Motor neuron (in vitro differentiated cells): Measurements from ENCODE around the gene ZFC3H1. TPM values are rescaled to one million over a fixed set of nuclear protein-coding genes. Genes with fewer than 3 reads are reported as not detected.
"Not testable (repeated sequence)": the region's sequence is repeated elsewhere in the genome, so short reads cannot be mapped to it uniquely, and the experiment has no call there.

Source experiments
- ATAC-seq, 8 experiments: fragments of 200-7000 bp; cut with Tn5 transposase; replicated peaks in 6 of 8; 2 replicates each; pipeline ENCODE4 v1.8.0; 2021; ENCODE audit warnings: mild to moderate bottlenecking in 8 of 8, moderate library complexity in 8 of 8
- H3K27ac ChIP-seq, 2 donors: fragments of 250-450 bp; sonication (Bioruptor Pico); 2 replicates each; pipeline ENCODE4 v1.9.0; 2021; ENCODE audit warnings: antibody characterized with exemption in 2 of 2, mild to moderate bottlenecking in 2 of 2, moderate library complexity in 1 of 2
- H3K4me1 ChIP-seq, 2 donors: fragments of 250-450 bp; sonication (Bioruptor Pico); replicated peaks in 1 of 2; 2 replicates each; pipeline ENCODE4 v1.6.1; 2021; ENCODE audit warnings: antibody characterized with exemption in 2 of 2, mild to moderate bottlenecking in 2 of 2, moderate library complexity in 1 of 2
- H3K4me3 ChIP-seq, 5 donors: fragments of 250-450 bp; sonication (Bioruptor Pico); 2 replicates each; pipeline ENCODE4 v1.9.0; 2021; ENCODE audit warnings: antibody characterized with exemption in 5 of 5, mild to moderate bottlenecking in 5 of 5, moderate library complexity in 4 of 5
- WGBS, 10 experiments: fragments of 450-650 bp; shearing (Covaris generic); methylation state at CpG; one replicate each; pipeline ENCODE4 v1.0.0; 2022; 5-methylcytosine and 5-hydroxymethylcytosine counted together
- in situ Hi-C, 9 experiments: fragments of 400-800 bp; cut with MboI; loops; one replicate each; pipeline ENCODE4 v1.15.0; 2021; ENCODE audit warnings: low sequenced_read_pairs in 9 of 9, low pct_unique_long_range_greater_than_20kb in 2 of 9; ENCODE audit not compliant: unreplicated experiment in 9 of 9
- total RNA-seq, 8 experiments: library from RNA; unstranded; fragments of 300-600 nt; gene quantifications; 2 replicates each; pipeline versions ENCODE4 v1.2.3 to v1.2.4, GENCODE V29; 2022

The ZFC3H1 gene
- total RNA-seq, 8 experiments from 2014 or later, result 16.8 to 63.4 (median 27.9) TPM

DNA sequence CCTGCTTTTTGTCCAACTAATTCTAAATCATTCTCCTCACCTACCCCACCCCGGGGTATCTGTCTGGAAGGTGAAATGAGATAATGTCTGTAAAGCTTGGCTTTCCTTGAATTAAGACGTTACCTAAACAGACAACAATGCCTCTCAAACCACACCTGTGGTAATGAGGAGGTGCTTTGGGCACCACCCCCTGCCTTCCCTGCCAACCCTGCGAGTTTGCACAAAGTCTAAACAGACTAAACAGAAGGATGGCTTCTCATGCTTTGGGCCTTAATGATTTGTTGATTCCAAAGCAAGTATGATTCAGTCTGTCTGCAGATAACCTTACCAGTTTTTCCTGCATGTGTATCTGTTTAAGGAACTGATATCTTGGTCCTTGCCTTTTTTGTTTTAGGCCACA, 82.4 kb downstream of the ZFC3H1 start:
- in situ Hi-C loops, result no loop called here
- Histone ChIP-seq H3K4me1 (no peaks in the 10 kb centered on the region), H3K4me3 (no peak overlapping the region), H3K27ac (no peak overlapping the region)
- no peak for ATAC-seq
- 0 to 100% (median 61%) methylated on average over 1 to 3 of the region's 3 CpGs; no CpG with 5 or more reads in 2 of the 10 experiments for WGBS, 10 experiments

DNA sequence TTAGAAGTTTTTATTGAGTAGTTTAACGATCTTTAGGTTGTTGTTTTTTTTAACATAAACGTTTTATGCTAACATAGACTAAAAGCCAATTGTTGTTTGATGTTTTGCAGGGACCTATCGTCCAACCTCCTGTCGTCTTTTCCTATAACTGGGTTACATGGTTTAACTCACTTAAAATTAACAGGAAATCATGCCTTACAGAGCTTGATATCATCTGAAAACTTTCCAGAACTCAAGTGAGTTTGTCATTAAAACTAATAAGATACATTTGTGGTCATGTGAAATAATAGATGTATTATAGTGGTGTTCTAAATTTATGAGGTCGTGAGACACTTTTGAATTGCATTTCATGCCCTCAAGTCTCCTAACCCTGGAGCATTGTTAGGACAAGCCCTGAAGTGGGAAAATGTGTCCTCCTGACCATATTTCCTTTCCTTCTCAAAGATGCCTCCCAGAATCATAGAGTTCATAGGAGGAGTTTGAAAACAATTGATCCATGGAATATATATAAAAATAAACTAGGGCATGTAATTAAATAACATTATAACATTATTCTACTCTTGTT, 84.9 kb downstream of the ZFC3H1 start:
- in situ Hi-C loops, result no loop called here
- ATAC-seq, result no peak
- 2 to 92% (median 83%) methylated on average over 4 to 5 of the region's 5 CpGs for WGBS, 10 experiments
- Histone ChIP-seq H3K4me3 (no peak overlapping the region), H3K4me1 (no peaks in the 10 kb centered on the region), H3K27ac (no peak overlapping the region)

DNA sequence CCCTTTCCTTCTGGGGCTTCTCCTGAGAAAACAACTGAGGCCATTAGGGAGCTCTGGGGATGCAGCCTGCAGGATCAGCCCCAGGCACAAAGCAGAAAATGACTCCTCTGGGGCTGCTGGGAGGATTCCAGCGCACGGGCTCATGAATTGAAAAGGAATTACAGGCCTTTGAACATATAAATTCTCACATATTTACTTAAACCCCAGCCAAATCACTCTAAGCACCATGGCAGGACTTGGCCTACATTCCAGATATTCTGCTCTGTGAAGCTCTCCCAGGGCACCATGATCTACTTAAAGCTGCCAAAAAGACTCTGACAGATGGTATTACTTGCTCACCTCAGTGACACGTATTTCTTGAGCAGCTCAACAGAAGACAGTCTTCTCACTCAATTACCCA, 87.2 kb downstream of the ZFC3H1 start:
- peak in 1 of 8 experiments; percentile 78 for ATAC-seq
- no peak overlapping the region for H3K27ac ChIP-seq
- in situ Hi-C loops, result no loop called here
- no peak overlapping the region for H3K4me3 ChIP-seq
- no peaks in the 10 kb centered on the region for H3K4me1 ChIP-seq
- WGBS, 10 experiments, result 44 to 100% (median 71%) methylated on average over 1 to 3 of the region's 3 CpGs; no CpG with 5 or more reads in 4 of the 10 experiments

DNA sequence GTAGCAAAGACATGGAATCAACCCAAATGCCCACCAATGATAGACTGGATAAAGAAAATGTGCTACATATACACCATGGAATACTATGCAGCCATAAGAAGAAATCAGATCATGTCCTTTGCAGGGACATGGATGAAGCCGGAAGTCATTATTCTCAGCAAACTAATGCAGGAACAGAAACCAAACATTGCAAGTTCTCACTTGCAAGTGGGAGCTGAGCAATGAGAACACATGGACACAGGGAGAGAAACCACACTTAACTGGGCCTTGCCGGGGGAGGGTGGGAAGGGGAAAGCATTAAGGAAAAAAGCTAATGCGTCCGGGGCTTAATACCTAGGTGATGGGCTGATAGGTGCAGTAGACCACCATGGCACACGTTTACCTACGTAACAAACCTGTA, 93.8 kb downstream of the ZFC3H1 start:
- H3K4me1 ChIP-seq, H3K4me3 ChIP-seq, ATAC-seq, H3K27ac ChIP-seq: not testable (repeated sequence)
- WGBS, 10 experiments, result 75 to 100% (median 95%) methylated on average over 1 to 4 of the region's 6 CpGs; no CpG with 5 or more reads in 4 of the 10 experiments
- in situ Hi-C loops, result loop anchor here in 1 of 9 experiments (25.0 kb wide), 1 partner anchor 158 kb away; no protein-coding TSS in a partner anchor

DNA sequence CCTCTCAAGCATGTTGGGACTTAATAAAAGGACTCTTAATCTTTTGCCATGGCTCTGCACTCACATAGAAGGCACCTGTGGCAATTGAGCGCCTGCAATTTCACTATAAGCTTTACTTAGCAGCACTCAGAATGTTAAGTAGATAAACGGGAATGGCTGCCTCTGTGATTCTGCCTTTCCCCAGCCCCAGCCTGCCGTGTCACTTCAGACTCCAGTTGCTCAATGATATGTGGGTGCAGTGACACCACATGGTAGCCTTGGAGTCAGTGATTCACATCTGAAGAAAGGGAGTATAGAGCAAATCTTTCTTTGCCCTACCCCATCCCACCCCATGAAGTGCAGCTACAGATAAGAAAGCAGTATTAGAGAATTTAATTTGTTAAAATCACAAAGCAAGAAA, 96.1 kb downstream of the ZFC3H1 start:
- in situ Hi-C loops, result loop anchor here in 1 of 9 experiments (25.0 kb wide), 1 partner anchor 155 kb away; no protein-coding TSS in a partner anchor
- no peak overlapping the region for H3K4me3 ChIP-seq
- no peak overlapping the region for H3K27ac ChIP-seq
- peaks cover 0 to 5% of the 10 kb centered on the region in 2 donors for H3K4me1 ChIP-seq
- ATAC-seq, result peak in 2 of 8 experiments; percentile 29 to 50
- 30 to 100% (median 72%) methylated on average over 1 to 3 of the region's 3 CpGs; no CpG with 5 or more reads in 2 of the 10 experiments for WGBS, 10 experiments

DNA sequence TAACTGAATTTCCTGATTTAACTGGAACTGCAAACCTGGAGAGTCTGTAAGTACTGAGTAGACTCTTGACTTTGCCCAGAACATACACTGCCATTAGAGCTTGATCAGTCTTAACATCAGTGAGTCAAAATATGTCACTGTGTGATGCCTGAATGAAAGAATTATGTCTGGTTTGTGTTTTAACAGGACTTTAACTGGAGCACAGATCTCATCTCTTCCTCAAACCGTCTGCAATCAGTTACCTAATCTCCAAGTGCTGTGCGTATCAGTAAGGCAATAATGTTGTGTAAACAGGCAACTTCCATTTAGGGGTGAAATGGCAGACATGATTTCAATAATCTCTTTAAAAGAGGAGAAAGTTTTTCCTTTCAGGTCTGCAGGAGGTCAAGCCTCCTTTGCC, 97.0 kb downstream of the ZFC3H1 start:
- ATAC-seq, result no peak
- in situ Hi-C loops, result loop anchor here in 1 of 9 experiments (25.0 kb wide), 1 partner anchor 154 kb away; no protein-coding TSS in a partner anchor
- Histone ChIP-seq H3K27ac (no peak overlapping the region), H3K4me3 (no peak overlapping the region), H3K4me1 (peaks cover 0 to 5% of the 10 kb centered on the region in 2 donors)
- 0 to 90% (median 80%) methylated on average over 2 of the region's 2 CpGs; no CpG with 5 or more reads in 3 of the 10 experiments for WGBS, 10 experiments

DNA sequence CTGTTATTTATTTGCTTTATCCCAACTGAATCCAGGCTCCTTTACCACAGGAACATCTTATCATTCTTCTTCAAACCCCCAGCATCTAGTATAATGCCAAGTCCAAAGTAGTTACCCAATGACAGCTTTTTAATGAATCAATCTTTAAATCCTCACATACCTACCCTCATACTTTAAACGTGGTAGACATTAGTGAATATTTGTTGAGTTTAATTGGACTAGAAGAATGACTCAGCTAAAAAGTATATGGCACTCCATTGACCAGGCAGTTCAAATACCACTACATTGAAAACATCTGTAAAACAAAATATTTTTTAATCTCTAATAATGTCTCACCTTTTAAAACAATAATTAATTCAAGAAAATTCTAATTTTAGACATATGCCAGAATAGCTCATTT, 98.1 kb downstream of the ZFC3H1 start:
- in situ Hi-C loops, result loop anchor here in 1 of 9 experiments (25.0 kb wide), 1 partner anchor 153 kb away; no protein-coding TSS in a partner anchor
- H3K4me3 ChIP-seq, result no peak overlapping the region
- H3K4me1 ChIP-seq, result peaks cover 0 to 5% of the 10 kb centered on the region in 2 donors
- no peak overlapping the region for H3K27ac ChIP-seq
- no peak for ATAC-seq
- 11 to 100% (median 80%) methylated on average over 1 of the region's 1 CpG; no CpG with 5 or more reads in 4 of the 10 experiments for WGBS, 10 experiments

DNA sequence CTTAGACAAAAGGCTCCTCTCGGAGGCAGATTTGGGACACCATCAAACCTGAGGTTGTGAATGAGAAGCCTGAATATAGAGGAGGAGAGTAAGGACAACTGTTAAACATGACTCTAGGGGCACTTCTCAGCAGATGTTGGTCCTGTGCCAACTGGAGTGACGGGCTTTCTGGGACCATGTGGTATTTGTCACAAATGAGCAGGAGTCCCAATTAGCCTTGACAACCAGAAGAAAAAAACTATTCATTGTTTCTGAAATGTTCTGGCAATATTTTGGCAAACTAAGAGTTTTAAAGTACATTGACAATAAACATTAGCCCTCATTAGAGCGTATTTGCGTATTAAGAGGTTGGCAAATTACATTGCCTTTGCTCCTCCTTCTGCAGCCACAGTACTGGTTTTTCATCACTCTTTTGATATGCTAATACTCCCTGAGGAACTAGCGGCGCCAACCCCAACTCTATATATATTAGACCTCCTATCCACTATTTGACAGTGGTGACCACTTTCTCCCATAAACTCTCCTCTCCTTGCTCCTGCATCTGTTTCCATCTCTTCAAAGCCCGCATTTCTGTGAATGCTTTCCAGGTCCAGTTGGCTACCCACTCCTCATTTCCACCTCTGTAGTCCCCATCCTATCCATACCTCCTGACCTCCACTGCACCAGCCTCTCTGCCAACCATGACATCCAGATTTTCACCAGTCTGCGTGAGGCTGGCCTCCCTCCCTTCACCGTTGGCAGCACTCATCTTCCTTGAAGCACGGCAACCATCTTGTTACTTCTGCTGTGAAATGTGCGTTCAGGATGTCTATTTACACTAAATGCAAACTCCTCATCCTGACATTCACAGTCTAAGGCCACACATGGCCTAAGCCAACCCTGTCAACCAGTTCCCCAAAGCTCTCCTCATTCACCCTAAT, 100.7 kb downstream of the ZFC3H1 start:
- Histone ChIP-seq H3K4me1 (peaks cover under 1 to 5% of the 10 kb centered on the region in 2 donors), H3K4me3 (no peak overlapping the region), H3K27ac (no peak overlapping the region)
- ATAC-seq, result peak in 2 of 8 experiments; percentile 28 to 33
- in situ Hi-C loops, result loop anchor here in 1 of 9 experiments (25.0 kb wide), 1 partner anchor 151 kb away; no protein-coding TSS in a partner anchor
- WGBS, 10 experiments, result 45 to 82% (median 66%) methylated on average over 2 to 11 of the region's 11 CpGs

Other genes with a start within 250 kb of the ZFC3H1 start
- 1 to 10 TPM in 1 of 8 experiments, under 1 TPM in 5, not detected in 2; 0.24 to 3.1 (median 0.31) TPM for gene LGR5, start 224.1 kb downstream of the ZFC3H1 start, total RNA-seq
- 10 to 100 TPM in 5 of 8 experiments, 1 to 10 TPM in 3; 4.7 to 17.0 (median 12.9) TPM for gene THAP2, start 453 bp upstream of the ZFC3H1 start, total RNA-seq
- 10 to 100 TPM in 4 of 8 experiments, 1 to 10 TPM in 4; 6.8 to 18.6 (median 10.5) TPM for gene TMEM19, start 22.2 kb upstream of the ZFC3H1 start, total RNA-seq
- 10 to 100 TPM; 20.0 to 55.1 (median 41.0) TPM for gene RAB21, start 91.0 kb upstream of the ZFC3H1 start, total RNA-seq
- gene TBC1D15, start 175.9 kb upstream of the ZFC3H1 start, total RNA-seq, result 10 to 100 TPM; 10.1 to 54.4 (median 29.5) TPM